AG04449 (cell line): Measurements from ENCODE around the gene FAM76B.
A peak's percentile ranks its signal among the peaks of the same experiment; 100 is the strongest.

Source experiments
- CTCF ChIA-PET: fragments of 350-600 bp; formaldehyde crosslinking; extraction: SDS; loops from one replicate; lab custom pipeline; 2021; ENCODE audit warnings: antibody characterized with exemption; lab: Yijun Ruan, JAX
- POLR2A ChIA-PET: fragments of 400-600, 350-600 bp; formaldehyde crosslinking; extraction: SDS; loops from one replicate; lab custom pipeline; 2020; ENCODE audit warnings: antibody characterized with exemption, inconsistent platforms; lab: Yijun Ruan, JAX
- DNase-seq: peaks from one replicate; pipeline ENCODE4 v3.0.0-alpha.2; 2010; ENCODE audit warnings: low read depth, low spot score
- H3K4me3 ChIP-seq: 2 replicates; pipeline ENCODE4 v1.5.1; 2011; ENCODE audit warnings: low read depth, mild to moderate bottlenecking, control low read depth, low read length
- CTCF ChIP-seq: IDR thresholded peaks from one replicate; pipeline ENCODE4 v1.5.1; 2011; ENCODE audit warnings: mild to moderate bottlenecking, moderate library complexity, low read length, control low read depth, inconsistent platforms; ENCODE audit not compliant: insufficient read depth; ENCODE audit errors: missing control alignments

Gene FAM76B

DNA sequence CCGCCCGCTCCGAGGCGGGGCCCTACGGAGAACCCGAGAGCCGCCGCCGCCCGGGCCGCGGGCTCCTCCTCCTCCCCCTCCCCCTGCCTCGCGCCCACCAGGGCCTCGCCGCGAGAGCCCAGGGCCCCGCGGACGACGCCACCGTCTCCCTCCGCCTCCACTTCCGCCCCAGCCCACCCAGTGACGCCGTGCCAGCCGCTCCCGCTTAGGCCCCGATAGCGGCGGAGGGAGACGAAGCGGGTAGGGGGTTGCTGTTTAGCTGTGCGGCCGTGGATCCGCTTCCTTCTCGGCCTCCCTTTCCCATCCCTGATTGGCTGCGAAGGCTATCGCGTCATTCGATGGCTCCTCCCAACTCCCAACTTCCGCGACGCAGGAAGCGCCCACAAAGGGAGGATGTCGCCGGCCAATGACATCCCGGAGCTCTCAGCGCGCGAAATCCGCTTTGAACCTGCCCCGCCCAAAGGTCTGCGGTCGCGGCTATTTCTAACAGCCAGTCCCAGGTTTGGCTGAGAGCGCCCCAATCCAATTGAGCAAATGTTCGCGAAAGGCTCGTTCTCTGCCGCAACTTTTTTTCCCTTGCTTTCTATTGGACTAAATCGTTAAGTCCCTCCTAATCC is at the start of gene FAM76B:
FAM76B (minus strand) TSS at position 277 of the 617 bp plus-strand sequence. CDS start 304 bp downstream, outside the sequence.
- CTCF ChIA-PET = interaction anchor here (1.0 to 3.8 kb wide), 9 partner anchors 9 to 722 kb away, joined by 3 to 19 read pairs (median 5); no protein-coding TSS in a partner anchor

DNA sequence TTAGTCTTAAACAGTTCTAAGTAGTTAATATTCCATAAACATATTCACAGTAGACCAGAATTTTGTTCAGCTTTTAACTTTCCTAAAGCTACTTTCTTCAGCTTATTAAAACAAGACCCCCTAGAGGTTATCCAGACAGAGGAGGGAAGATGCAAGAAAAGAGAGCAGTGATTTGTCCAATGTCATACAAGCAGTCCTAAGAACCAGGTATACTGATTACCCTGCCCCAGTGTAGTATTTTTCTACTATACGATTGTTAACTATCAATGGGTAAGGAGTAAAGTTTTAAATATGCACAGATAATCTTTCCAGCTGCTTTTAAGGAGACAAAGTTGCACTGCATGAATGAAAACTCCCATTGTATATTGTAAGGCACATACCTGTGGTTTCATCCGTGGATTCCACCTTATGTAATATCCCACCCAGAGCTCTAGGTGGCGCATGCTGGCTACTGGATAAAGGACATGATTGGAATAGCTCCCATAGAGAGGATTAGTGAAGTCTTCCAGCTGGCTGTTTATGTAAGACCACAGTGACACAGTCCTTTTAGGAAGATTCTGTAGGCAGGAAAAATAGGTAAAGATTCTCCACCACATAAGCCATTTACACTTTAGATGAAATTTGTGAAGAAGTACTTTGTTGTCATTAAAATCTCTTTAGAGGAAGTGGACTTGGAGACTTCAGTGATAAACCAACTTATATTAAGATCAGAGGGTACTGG is 46.3 kb upstream of the FAM76B start:
- no peak overlapping the region for H3K4me3 ChIP-seq
- CTCF ChIA-PET = interaction anchor here (0.6 to 6.1 kb wide), 45 partner anchors 9 to 628 kb away, joined by 3 to 47 read pairs (median 4); partner anchors contain the start of gene MAML2
- peak; percentile 79 for TF ChIP-seq CTCF
- DNase-seq = peak; percentile 82
- POLR2A ChIA-PET = interaction anchor here (0.8 to 1.3 kb wide), 3 partner anchors 327 to 554 kb away, joined by 3 read pairs; partner anchors contain the start of genes CCDC82, JRKL and MAML2

More for the DNA sequence above, at the start of gene FAM76B:
- peak within 1 kb of the TSS; percentile 85 for H3K4me3 ChIP-seq
- POLR2A ChIA-PET = interaction anchor here (0.8 to 1.5 kb wide), 3 partner anchors 21 to 642 kb away, joined by 3 to 6 read pairs (median 3); no protein-coding TSS in a partner anchor
- peak; percentile 95 for DNase-seq
- TF ChIP-seq CTCF = no peak

DNA sequence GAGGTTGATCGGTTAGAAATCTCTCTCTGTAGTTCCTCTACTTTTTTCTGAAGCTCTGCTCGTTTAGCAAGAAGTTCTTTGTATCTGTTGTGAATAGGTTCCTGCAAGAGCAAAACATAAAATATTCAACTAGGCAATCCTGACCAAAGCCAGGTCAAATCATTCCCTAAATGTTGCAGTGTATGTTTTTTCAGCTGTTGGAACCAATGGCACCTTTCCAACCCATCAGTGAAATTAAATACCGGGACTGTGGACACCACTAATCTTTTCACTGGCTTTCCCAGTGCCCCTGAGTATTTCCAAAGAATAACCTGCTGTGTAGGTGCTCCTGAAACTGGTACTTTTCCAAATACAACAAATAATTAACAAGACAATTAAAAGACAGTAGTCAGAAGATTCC is 45.8 kb upstream of the FAM76B start:
- TF ChIP-seq CTCF = no peak
- no peak for DNase-seq
- ChIA-PET CTCF (interaction anchor here (0.8 to 6.1 kb wide), 38 partner anchors 11 to 629 kb away, joined by 3 to 47 read pairs (median 4); partner anchors contain the start of gene MAML2), POLR2A (interaction anchor here (1.3 kb wide), 1 partner anchor 328 kb away, joined by 3 read pairs; no protein-coding TSS in a partner anchor)
- no peak overlapping the region for H3K4me3 ChIP-seq

GRCh38 chr11:95833378-95833777 is 43.8 kb upstream of the FAM76B start:
- ChIA-PET CTCF (interaction anchor here (0.7 to 6.1 kb wide), 8 partner anchors 11 to 561 kb away, joined by 3 to 47 read pairs (median 7); partner anchors contain the start of gene MAML2), POLR2A (no interaction called here)
- TF ChIP-seq CTCF = no peak
- no peak overlapping the region for H3K4me3 ChIP-seq
- DNase-seq = no peak

- ChIA-PET POLR2A (no interaction called here), CTCF (interaction anchor here (0.8 to 6.1 kb wide), 7 partner anchors 10 to 561 kb away, joined by 3 to 47 read pairs (median 10); partner anchors contain the start of genes FAM76B and MAML2)
- TF ChIP-seq CTCF = no peak
- no peak overlapping the region for H3K4me3 ChIP-seq
- DNase-seq = no peak
Observed at GRCh38 chr11:95832763-95833162, 43.2 kb upstream of the FAM76B start.
